ENCODE measurements around the gene INHBC.
"Not testable (repeated sequence)": the region's sequence is repeated elsewhere in the genome, so short reads cannot be mapped to it uniquely, and the experiment has no call there.

The INHBC gene

GRCh38 chr12:57395121-57395520 is 39.5 kb upstream of the INHBC start:
- DNase-seq (ENCODE audit: low read depth): no peak
- TF ChIP-seq CTCF (IDR thresholded peaks at IDR 0.05; ENCODE audit: control insufficient read depth, extremely low read depth, insufficient read depth): no peak

GRCh38 chr12:57397441-57397840 is 37.1 kb upstream of the INHBC start:
- H3K4me3 ChIP-seq (ENCODE audit: low read depth, low read length): no peak overlapping the region
- no peak for DNase-seq (ENCODE audit: low read depth)
- TF ChIP-seq CTCF (IDR thresholded peaks at IDR 0.05; ENCODE audit: control insufficient read depth, extremely low read depth, insufficient read depth): no peak

More at GRCh38 chr12:57395121-57395520, 39.5 kb upstream of the INHBC start:
- no peak overlapping the region for H3K4me3 ChIP-seq (ENCODE audit: low read depth, low read length)

GRCh38 chr12:57399718-57400463 is 34.7 kb upstream of the INHBC start:
- not testable (repeated sequence) for DNase-seq (ENCODE audit: low read depth); H3K4me3 ChIP-seq (ENCODE audit: low read depth, low read length)

GRCh38 chr12:57401165-57401564 is 33.4 kb upstream of the INHBC start:
- DNase-seq (ENCODE audit: low read depth): no peak
- TF ChIP-seq CTCF (IDR thresholded peaks at IDR 0.05; ENCODE audit: control insufficient read depth, extremely low read depth, insufficient read depth): no peak
- H3K4me3 ChIP-seq (ENCODE audit: low read depth, low read length): no peak overlapping the region

- not testable (repeated sequence) for H3K4me3 ChIP-seq (ENCODE audit: low read depth, low read length); DNase-seq (ENCODE audit: low read depth)
Observed at GRCh38 chr12:57402156-57402555, 32.4 kb upstream of the INHBC start.

GRCh38 chr12:57404966-57405640 is 29.5 kb upstream of the INHBC start:
- DNase-seq (ENCODE audit: low read depth): no peak
- TF ChIP-seq CTCF (IDR thresholded peaks at IDR 0.05; ENCODE audit: control insufficient read depth, extremely low read depth, insufficient read depth): no peak
- no peak overlapping the region for H3K4me3 ChIP-seq (ENCODE audit: low read depth, low read length)

- H3K4me3 ChIP-seq (ENCODE audit: low read depth, low read length): no peak overlapping the region
- TF ChIP-seq CTCF (IDR thresholded peaks at IDR 0.05; ENCODE audit: control insufficient read depth, extremely low read depth, insufficient read depth): no peak
- no peak for DNase-seq (ENCODE audit: low read depth)
Observed at GRCh38 chr12:57410534-57410933, 24.1 kb upstream of the INHBC start.

GRCh38 chr12:57414160-57414559 is 20.4 kb upstream of the INHBC start:
- not testable (repeated sequence) for DNase-seq (ENCODE audit: low read depth); H3K4me3 ChIP-seq (ENCODE audit: low read depth, low read length)
